Measurements from ENCODE around the gene BMP4.
"Not testable (repeated sequence)": the region's sequence is repeated elsewhere in the genome, so short reads cannot be mapped to it uniquely, and the experiment has no call there.

The BMP4 gene

GRCh38 chr14:53956427-53957201, at the start of gene BMP4:
Gene BMP4, minus strand, starts transcription at chr14:53956825. Its CDS starts 4,603 bp downstream, at chr14:53952222.
- DNase-seq (ENCODE audit: low read depth in 2 of 2): no peak

GRCh38 chr14:54003064-54003463, 46.4 kb upstream of the BMP4 start:
- DNase-seq (ENCODE audit: low read depth in 2 of 2): no peak

GRCh38 chr14:54002653-54003052, 46.0 kb upstream of the BMP4 start:
- no peak for DNase-seq (ENCODE audit: low read depth in 2 of 2)

- DNase-seq (ENCODE audit: low read depth in 2 of 2): no peak
Measured at GRCh38 chr14:54001189-54001878, 44.7 kb upstream of the BMP4 start.

GRCh38 chr14:54000341-54000811, 43.8 kb upstream of the BMP4 start:
- no peak for DNase-seq (ENCODE audit: low read depth in 2 of 2)

- no peak for DNase-seq (ENCODE audit: low read depth in 2 of 2)
Measured at GRCh38 chr14:53999061-53999488, 42.5 kb upstream of the BMP4 start.

- no peak for DNase-seq (ENCODE audit: low read depth in 2 of 2)
Measured at GRCh38 chr14:53996041-53996440, 39.4 kb upstream of the BMP4 start.

GRCh38 chr14:53993920-53994607, 37.4 kb upstream of the BMP4 start:
- no peak for DNase-seq (ENCODE audit: low read depth in 2 of 2)

GRCh38 chr14:53990978-53991377, 34.4 kb upstream of the BMP4 start:
- DNase-seq (ENCODE audit: low read depth in 2 of 2): no peak

- not testable (repeated sequence) for DNase-seq (ENCODE audit: low read depth in 2 of 2)
Measured at GRCh38 chr14:53986718-53987117, 30.1 kb upstream of the BMP4 start.

- not testable (repeated sequence) for DNase-seq (ENCODE audit: low read depth in 2 of 2)
Measured at GRCh38 chr14:53984958-53985357, 28.3 kb upstream of the BMP4 start.

- DNase-seq (ENCODE audit: low read depth in 2 of 2): no peak
Measured at GRCh38 chr14:53983112-53983511, 26.5 kb upstream of the BMP4 start.

GRCh38 chr14:53982546-53982945, 25.9 kb upstream of the BMP4 start:
- no peak for DNase-seq (ENCODE audit: low read depth in 2 of 2)

GRCh38 chr14:53979747-53980642, 23.4 kb upstream of the BMP4 start:
- DNase-seq (ENCODE audit: low read depth in 2 of 2): no peak

GRCh38 chr14:53979113-53979681, 22.6 kb upstream of the BMP4 start:
- DNase-seq (ENCODE audit: low read depth in 2 of 2): no peak

GRCh38 chr14:53978194-53978593, 21.6 kb upstream of the BMP4 start:
- DNase-seq (ENCODE audit: low read depth in 2 of 2): no peak

GRCh38 chr14:53975444-53975843, 18.8 kb upstream of the BMP4 start:
- no peak for DNase-seq (ENCODE audit: low read depth in 2 of 2)

GRCh38 chr14:53971521-53971920, 14.9 kb upstream of the BMP4 start:
- DNase-seq (ENCODE audit: low read depth in 2 of 2): no peak

- DNase-seq (ENCODE audit: low read depth in 2 of 2): no peak
Measured at GRCh38 chr14:53969326-53969725, 12.7 kb upstream of the BMP4 start.

GRCh38 chr14:53968726-53969125, 12.1 kb upstream of the BMP4 start:
- DNase-seq (ENCODE audit: low read depth in 2 of 2): no peak

- no peak for DNase-seq (ENCODE audit: low read depth in 2 of 2)
Measured at GRCh38 chr14:53967606-53968005, 11.0 kb upstream of the BMP4 start.
